ENCODE results near the gene KLHL42. TPM values are rescaled to one million over a fixed set of nuclear protein-coding genes. Genes with fewer than 3 reads are reported as not detected.
"Not testable (repeated sequence)": the region's sequence is repeated elsewhere in the genome, so short reads cannot be mapped to it uniquely, and the experiment has no call there.

Gene KLHL42

DNA sequence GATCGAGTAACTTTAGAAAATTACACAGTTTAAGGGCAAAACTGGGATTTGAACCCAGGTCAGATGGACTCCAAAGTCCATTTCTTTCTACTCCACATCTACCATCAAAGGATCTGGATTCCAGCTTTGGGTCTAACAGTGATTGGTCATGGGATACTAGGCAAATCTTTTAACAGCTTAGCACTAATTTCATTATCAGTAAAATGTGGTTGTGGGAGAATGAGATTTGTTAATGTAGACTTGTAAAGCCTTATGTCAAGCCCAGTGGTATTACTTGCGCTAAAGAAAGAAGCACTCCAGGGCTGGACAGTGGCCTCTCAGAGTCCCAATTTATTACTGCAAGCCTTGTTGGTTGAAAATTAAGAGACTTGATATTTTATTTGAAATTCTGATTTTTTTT lies 65.2 kb downstream of the KLHL42 start:
- no peaks in the 10 kb centered on the region for H3K9me3 ChIP-seq (replicated peaks; ENCODE audit: low read length)
- no peaks in the 10 kb centered on the region for H3K27me3 ChIP-seq (ENCODE audit: control insufficient read depth, insufficient read depth, low read length)
- H3K4me2 ChIP-seq (ENCODE audit: low read length): no peak overlapping the region
- H3K4me1 ChIP-seq (ENCODE audit: control insufficient read depth, insufficient read depth, low read length): peaks cover 20% of the 10 kb centered on the region
- no peak overlapping the region for H3K9ac ChIP-seq (ENCODE audit: low read depth, low read length)
- H3K4me3 ChIP-seq (ENCODE audit: low read length): no peak overlapping the region
- no peaks in the 10 kb centered on the region for H3K36me3 ChIP-seq (ENCODE audit: insufficient read depth, low read length)

GRCh38 chr12:27845706-27846105 lies 65.7 kb downstream of the KLHL42 start:
- H3K4me1 ChIP-seq (ENCODE audit: control insufficient read depth, insufficient read depth, low read length): peaks cover 16% of the 10 kb centered on the region
- not testable (repeated sequence) for H3K27me3 ChIP-seq (ENCODE audit: control insufficient read depth, insufficient read depth, low read length); H3K9ac ChIP-seq (ENCODE audit: low read depth, low read length); H3K9me3 ChIP-seq (replicated peaks; ENCODE audit: low read length); H3K4me3 ChIP-seq (ENCODE audit: low read length); H3K36me3 ChIP-seq (ENCODE audit: insufficient read depth, low read length); H3K4me2 ChIP-seq (ENCODE audit: low read length)

DNA sequence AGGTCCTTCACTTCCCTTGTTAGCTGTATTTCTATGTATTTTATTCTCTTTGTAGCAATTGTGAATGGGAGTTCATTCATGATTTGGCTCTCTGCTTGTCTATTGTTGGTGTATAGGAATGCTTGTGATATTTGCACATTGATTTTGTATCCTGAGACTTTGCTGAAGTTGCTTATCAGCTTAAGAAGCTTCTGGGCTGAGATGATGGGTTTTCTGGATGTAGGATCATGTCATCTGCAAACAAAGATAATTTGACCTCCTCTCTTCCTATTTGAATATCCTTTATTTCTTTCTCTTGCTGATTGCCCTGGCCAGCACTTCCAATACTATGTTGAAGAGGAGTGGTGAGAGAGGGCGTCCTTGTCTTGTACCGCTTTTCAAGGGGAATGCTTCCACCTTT lies 67.3 kb downstream of the KLHL42 start:
- not testable (repeated sequence) for H3K9me3 ChIP-seq (replicated peaks; ENCODE audit: low read length)

DNA sequence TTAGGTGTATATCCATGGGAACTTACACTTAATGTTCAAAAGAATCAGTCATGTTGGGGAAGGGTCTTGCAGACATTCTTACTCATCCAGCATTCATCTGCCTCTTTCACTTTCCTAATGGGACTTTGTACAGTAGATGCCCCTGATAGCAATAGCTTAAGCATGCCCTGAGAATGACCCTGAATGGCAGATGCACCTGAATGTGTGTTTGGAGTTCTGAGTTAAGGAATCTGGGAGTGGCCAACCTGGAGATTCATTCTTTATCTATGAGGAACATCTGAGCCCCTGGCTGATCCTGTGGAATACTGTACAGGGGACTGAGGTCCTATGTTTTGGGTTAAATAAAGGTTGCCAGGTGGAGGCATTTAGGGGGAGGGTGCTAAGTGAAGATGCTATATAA lies 71.3 kb downstream of the KLHL42 start:
- Histone ChIP-seq H3K4me1 (ENCODE audit: control insufficient read depth, insufficient read depth, low read length) (no peaks in the 10 kb centered on the region), H3K36me3 (ENCODE audit: insufficient read depth, low read length) (no peaks in the 10 kb centered on the region), H3K9me3 (replicated peaks; ENCODE audit: low read length) (no peaks in the 10 kb centered on the region)

More for the DNA sequence above, 67.3 kb downstream of the KLHL42 start:
- not testable (repeated sequence) for H3K36me3 ChIP-seq (ENCODE audit: insufficient read depth, low read length); H3K4me3 ChIP-seq (ENCODE audit: low read length); H3K4me2 ChIP-seq (ENCODE audit: low read length); H3K4me1 ChIP-seq (ENCODE audit: control insufficient read depth, insufficient read depth, low read length); H3K9ac ChIP-seq (ENCODE audit: low read depth, low read length); H3K27me3 ChIP-seq (ENCODE audit: control insufficient read depth, insufficient read depth, low read length)

GRCh38 chr12:27852117-27852516 lies 72.1 kb downstream of the KLHL42 start:
- Histone ChIP-seq H3K9ac (ENCODE audit: low read depth, low read length) (no peak overlapping the region), H3K27me3 (ENCODE audit: control insufficient read depth, insufficient read depth, low read length) (no peaks in the 10 kb centered on the region), H3K36me3 (ENCODE audit: insufficient read depth, low read length) (no peaks in the 10 kb centered on the region), H3K9me3 (replicated peaks; ENCODE audit: low read length) (no peaks in the 10 kb centered on the region), H3K4me1 (ENCODE audit: control insufficient read depth, insufficient read depth, low read length) (no peaks in the 10 kb centered on the region), H3K4me2 (ENCODE audit: low read length) (no peak overlapping the region), H3K4me3 (ENCODE audit: low read length) (no peak overlapping the region)

More for the DNA sequence above, 71.3 kb downstream of the KLHL42 start:
- Histone ChIP-seq H3K9ac (ENCODE audit: low read depth, low read length) (no peak overlapping the region), H3K27me3 (ENCODE audit: control insufficient read depth, insufficient read depth, low read length) (no peaks in the 10 kb centered on the region), H3K4me3 (ENCODE audit: low read length) (no peak overlapping the region), H3K4me2 (ENCODE audit: low read length) (no peak overlapping the region)

Small RNAs within 50 kb of the gene (small RNA-seq; reads per million reads assigned to genes)
- gene RF00019 (not detected), gene RF02271 (not detected)
